Ureter (tissue), 1 donor: ENCODE data around the gene GFPT1. TPM values are rescaled to one million over a fixed set of nuclear protein-coding genes. Genes with fewer than 3 reads are reported as not detected.

Source experiments
- DNase-seq: peaks from one replicate; pipeline ENCODE4 v3.0.0-alpha.2; 2020; ENCODE audit warnings: low spot score
- total RNA-seq: library from RNA; stranded (reverse); gene quantifications from one replicate; pipeline ENCODE4 v1.2.4, GENCODE V29; 2023
- donor health status: DM: yes; HTN: yes; CAD: no.

The GFPT1 gene
- total RNA-seq, 1 donor from 2014 or later: 55.3 TPM

GRCh38 chr2:69291004-69291650 lies 95.9 kb downstream of the GFPT1 start:
- no peak for DNase-seq

- no peak for DNase-seq
Observed at GRCh38 chr2:69288429-69288828, 98.6 kb downstream of the GFPT1 start.

GRCh38 chr2:69287544-69287943 lies 99.5 kb downstream of the GFPT1 start:
- no peak for DNase-seq

DNA sequence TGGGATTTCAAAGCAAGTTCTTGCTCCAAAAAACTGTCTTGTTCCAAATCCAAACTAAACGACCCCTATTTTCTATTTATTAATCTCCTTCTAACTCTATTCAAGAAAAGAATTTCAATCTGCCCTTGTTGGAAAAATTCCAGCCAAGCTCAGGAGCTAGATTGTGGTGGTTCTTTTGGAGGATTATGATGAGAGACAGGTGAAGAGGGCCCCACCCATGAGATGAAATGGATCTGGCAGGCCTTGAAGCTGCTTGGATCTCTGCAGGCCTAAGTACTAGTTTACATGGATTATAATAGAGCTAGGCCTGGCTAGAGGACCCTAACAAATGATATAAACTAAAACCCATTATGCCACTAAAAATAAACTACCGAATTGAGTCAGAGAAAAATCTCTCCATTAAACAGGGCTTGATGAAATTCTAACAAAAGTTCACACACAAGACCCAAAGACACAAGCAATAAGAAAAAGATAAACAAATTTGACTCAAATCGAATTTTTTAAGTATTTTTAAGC lies 101.6 kb downstream of the GFPT1 start:
- no peak for DNase-seq

DNA sequence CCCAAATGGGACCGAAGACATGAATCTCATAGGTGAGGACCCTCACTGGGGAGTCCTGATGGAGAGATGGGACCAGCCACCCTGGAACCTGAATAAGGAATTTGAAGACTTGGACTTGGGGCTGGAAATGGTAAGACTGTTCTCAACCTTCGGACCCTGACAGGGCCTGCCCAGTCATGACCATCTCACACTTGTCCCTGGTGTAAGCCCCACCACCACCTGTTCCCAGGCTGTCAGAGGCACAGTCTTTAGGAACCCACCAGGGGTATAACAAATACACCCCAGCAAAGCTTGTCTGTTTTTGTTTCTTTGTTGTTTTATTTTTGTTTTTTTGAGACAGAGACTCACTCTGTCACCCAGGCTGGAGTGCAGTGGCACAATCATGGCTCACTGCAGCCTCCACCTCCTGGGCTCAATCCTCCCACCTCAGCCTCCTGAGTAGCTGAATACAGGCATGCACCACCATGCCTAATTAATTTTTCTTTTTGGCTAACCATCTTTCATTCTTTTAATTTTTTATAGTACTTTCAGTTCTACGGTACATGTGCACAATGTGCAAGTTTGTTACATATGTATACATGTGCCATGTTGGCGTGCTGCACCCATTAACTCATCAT lies 106.1 kb downstream of the GFPT1 start:
- no peak for DNase-seq

DNA sequence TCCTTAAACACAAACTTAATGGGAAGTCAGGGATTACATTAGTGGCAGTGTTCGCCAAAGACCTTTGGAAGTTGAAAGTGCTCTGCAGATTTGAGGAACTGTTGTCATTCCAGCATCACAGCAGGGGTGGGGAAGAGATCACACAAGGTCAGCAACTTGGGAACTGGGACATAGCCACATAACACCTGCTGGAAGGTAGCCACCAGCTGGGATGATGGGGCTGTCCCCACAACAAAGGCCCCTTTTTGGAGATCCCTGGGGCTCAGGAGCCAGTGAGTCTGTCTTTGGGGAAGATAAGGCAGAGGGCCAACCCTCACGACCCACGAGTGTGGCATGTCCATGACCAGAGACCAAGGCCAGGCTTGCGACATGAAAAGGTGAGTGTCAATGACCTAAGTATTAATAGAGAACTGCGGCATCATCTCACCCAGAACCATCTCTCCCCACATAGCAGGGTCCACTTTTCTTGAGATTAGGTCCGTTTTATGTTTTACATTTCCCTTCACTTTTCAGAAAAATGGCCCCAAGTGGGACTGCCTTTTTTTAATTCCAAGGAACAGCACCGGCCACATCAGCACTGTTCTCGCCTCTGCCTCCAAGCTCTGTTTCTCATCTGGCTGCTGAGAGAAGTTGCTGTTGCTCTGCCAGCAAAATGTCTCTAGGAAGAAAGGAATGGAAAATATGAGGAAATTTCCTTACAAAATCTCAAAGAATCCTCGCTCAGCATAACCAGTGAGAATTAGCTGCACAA lies 106.9 kb downstream of the GFPT1 start:
- no peak for DNase-seq

DNA sequence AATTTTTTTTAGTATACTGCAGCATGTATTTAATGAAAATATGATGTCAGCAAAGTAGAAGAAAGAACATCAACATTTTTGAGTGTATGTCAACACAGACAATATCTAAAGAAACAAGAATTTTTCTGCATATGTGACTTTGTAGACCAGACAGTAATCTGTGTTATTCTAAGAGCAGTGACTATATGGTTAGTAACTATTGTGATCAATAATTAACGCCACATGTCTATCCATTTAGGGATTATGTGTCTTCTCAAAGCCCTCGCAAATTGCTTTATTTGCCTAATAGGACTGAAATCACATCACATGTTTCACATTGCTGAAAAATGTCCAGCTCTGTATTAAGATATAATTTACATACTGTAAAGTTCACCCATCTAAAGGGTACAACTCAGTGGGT lies 107.8 kb downstream of the GFPT1 start:
- no peak for DNase-seq

- no peak for DNase-seq
Observed at GRCh38 chr2:69278366-69278765, 108.7 kb downstream of the GFPT1 start.

GRCh38 chr2:69275490-69275889 lies 111.5 kb downstream of the GFPT1 start:
- no peak for DNase-seq

DNA sequence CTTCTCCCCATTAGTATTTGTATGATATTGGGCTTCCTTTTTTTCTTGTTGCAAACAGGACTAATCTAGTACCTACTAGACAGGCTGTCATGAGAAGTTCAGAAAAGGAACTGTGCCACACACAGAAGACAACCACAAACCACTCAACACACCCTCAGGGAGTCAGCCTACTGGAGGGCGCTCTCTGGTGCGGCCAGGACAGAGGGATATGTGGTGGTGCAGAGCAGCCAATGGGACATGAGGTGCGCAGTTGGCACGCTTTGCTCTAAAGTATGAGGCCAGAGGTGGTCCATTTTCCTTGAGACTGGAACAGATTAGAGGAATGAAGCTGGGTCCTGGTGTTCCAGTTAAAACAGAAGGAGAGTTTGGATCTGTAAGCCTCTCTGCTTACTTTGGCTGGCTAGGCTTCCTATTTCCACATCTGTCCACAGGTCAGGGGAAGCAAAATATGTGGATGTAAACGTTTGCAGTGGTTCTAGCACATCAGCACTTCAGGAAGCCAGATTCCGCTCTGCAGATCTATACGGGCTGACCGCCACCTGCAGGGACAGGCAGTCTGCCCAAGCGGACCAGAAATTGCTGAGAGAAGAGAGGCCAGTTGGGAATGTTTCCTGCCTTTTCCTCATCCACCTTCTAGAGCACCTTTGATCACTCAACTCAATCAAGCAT lies 114.1 kb downstream of the GFPT1 start:
- no peak for DNase-seq

DNA sequence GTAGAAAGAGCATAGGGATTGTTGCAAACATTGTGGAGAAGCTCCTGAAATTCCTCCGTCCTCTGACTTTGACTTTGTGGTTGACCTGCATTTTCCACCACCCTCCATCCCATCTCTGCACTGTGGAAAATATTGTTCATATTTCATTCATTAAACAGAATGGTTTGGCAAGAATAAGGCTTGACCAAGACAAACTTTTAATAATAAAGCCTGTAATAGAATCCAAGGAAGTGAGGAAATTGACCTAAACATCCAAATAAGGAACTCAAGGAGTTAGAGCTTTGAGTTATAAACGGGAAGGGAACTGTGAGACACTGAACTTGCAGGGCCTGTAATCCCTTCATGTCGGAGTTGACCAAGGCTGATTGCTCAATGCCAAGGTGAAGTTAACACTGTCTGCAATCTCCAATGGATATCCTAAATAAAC lies 115.2 kb downstream of the GFPT1 start:
- DNase-seq: no peak

Other genes with a start within 250 kb of the GFPT1 start
- 39.4 TPM for gene NFU1, start 50.2 kb upstream of the GFPT1 start, total RNA-seq